ENCODE data around the gene RBP4.
"Not testable (repeated sequence)": the region's sequence is repeated elsewhere in the genome, so short reads cannot be mapped to it uniquely, and the experiment has no call there.

Gene RBP4

DNA sequence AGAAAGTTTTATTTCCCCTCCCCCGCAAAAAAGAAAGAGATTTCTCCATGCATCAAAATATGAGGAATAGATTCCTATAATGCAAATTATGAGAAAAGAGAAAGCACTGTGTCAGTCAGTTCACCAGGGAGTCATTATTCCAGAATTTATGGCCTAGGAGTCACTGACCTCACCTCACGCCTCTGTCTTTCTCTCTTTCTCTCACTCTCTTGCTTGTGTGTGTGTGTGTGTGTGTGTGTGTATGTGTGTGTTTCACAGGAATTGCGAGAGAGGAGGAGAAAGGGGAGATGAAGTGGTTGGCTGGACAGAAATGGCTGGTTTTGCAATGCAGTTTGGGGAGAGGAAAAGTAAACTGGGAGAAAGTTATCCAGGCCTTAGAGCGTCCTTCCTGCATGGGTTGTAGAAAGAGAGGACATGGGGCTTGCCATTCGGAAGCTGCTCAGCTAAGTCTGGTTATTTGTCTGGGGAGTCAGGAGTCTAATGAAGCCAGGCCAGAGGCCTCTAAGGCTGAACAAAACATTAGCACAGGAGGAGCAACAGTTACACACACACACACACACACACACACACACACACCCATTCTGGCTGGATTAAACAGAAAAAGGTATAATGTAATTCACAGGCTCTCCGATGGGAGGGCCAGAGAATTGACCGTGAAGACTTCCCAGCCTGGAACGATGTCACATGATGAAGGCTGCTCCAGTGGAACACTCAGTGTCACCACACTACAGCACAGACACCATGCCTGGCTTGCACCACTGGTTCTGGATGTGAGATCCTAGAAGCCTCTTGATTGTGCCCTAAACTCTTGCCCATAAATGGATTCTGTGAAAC is 47.3 kb downstream of the RBP4 start:
- TF ChIP-seq, protein P1, sequence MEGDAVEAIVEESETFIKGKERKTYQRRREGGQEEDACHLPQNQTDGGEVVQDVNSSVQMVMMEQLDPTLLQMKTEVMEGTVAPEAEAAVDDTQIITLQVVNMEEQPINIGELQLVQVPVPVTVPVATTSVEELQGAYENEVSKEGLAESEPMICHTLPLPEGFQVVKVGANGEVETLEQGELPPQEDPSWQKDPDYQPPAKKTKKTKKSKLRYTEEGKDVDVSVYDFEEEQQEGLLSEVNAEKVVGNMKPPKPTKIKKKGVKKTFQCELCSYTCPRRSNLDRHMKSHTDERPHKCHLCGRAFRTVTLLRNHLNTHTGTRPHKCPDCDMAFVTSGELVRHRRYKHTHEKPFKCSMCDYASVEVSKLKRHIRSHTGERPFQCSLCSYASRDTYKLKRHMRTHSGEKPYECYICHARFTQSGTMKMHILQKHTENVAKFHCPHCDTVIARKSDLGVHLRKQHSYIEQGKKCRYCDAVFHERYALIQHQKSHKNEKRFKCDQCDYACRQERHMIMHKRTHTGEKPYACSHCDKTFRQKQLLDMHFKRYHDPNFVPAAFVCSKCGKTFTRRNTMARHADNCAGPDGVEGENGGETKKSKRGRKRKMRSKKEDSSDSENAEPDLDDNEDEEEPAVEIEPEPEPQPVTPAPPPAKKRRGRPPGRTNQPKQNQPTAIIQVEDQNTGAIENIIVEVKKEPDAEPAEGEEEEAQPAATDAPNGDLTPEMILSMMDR (IDR thresholded peaks at IDR 0.05; ENCODE audit: insufficient read depth, missing control alignments) = no peak
- DNase-seq (ENCODE audit: insufficient read length, low spot score) = no peak
- FAIRE-seq = no peak

DNA sequence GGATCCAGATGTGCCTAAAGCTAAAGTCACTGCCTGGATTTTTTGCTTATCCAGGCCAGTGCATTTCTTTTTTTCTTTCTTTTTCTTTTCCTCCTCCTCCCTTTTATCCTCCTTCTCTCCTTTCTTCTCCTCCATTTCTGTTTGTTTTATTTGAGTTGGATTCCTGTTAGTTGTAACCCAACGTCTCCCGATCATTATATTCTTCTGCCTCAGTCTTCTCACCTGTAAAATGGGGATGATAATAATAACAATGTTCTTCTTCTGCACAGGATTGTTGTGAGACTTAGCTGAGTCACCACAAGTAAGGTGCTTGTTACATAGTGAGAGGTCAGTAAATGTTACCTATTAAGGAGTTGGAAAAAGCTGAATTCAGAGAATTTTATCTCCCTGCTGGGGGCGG is 48.3 kb downstream of the RBP4 start:
- no peak for FAIRE-seq
- no peak for DNase-seq (ENCODE audit: insufficient read length, low spot score)
- TF ChIP-seq, protein P1 (IDR thresholded peaks at IDR 0.05; ENCODE audit: insufficient read depth, missing control alignments) = no peak

GRCh38 chr10:93550606-93551005 is 50.4 kb downstream of the RBP4 start:
- FAIRE-seq = no peak
- DNase-seq (ENCODE audit: insufficient read length, low spot score) = no peak
- TF ChIP-seq, protein P1 (IDR thresholded peaks at IDR 0.05; ENCODE audit: insufficient read depth, missing control alignments) = no peak

DNA sequence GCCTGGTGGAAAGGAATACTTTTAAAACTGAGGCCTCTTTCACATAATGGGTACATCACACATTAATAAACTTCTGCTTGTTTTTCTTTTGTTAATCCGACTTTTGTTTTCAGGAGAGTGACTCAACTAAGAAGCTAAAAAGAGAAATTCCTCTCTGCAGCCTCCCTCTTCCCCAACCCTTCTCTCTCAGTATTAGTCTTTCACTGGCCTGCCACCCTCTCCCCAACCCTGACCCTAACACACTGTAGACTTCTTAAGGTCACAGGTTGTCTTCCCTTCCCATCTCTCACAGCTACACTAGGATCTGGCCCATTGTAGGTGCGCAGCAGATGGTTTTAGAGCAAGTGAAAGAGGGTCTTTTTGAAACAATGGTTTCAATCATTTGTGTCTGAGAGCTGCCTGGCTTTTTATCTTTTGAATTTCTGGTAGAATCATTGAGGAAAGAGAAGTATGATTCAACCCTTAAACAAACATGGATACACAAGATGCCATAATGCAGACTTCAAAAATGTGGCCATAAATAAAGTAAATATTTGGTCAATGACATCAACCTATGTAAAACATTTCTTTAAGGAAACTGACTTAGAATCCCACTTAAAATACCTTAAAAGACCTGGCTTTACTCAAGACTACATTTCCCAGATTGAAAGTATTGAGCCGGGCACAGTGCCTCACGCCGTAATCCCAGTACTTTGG is 52.5 kb downstream of the RBP4 start:
- FAIRE-seq = no peak
- DNase-seq (ENCODE audit: insufficient read length, low spot score) = no peak
- TF ChIP-seq, protein P1 (IDR thresholded peaks at IDR 0.05; ENCODE audit: insufficient read depth, missing control alignments) = no peak

DNA sequence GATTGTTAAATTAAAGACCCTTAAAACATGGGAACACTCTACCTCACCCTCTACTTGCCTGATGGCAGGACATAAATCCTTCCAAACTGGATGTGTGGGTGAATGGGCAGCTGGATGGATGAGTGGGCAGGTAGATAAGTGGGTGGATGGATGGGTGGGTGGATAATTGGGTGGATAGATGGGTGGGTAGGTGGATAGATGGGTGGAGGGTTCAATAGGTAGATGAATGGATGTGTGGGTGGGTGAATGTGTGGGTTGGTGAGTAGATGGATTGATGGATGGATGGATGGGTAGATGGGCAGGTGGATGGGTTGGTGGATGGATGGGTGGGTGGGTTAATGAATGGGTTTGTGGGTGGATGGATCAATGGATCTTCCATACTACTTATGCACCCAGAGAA is 53.5 kb downstream of the RBP4 start:
- TF ChIP-seq, protein P1 (IDR thresholded peaks at IDR 0.05; ENCODE audit: insufficient read depth, missing control alignments) = no peak
- FAIRE-seq (no peak), DNase-seq (ENCODE audit: insufficient read length, low spot score) (no peak)

DNA sequence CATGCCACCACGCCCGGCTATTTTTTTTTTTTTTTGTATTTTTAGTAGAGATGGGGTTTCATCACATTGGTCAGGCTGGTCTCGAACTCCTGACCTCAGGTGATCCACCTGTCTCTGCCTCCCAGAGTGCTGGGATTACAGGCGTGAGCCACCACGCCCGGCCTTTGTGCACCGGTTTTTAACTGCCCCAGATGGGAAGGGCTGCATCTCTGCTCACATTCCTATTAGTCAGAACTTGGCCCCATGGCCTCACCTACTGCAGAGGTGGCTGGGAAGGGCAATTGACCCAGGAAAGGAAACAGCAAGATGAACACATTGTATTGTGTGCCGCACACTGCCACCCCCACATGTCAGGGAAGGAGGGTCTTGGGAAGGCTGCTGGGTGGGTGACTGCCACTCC is 54.0 kb downstream of the RBP4 start:
- not testable (repeated sequence) for DNase-seq (ENCODE audit: insufficient read length, low spot score); FAIRE-seq

- TF ChIP-seq, protein P1 (IDR thresholded peaks at IDR 0.05; ENCODE audit: insufficient read depth, missing control alignments) = no peak
- no peak for DNase-seq (ENCODE audit: insufficient read length, low spot score)
- no peak for FAIRE-seq
These were observed 58.7 kb downstream of the RBP4 start for GRCh38 chr10:93542358-93542791.

All from D721Med (cell line).